ENCODE results near the gene CRHR1. TPM values are rescaled to one million over a fixed set of nuclear protein-coding genes. Genes with fewer than 3 reads are reported as not detected.

The CRHR1 gene
- total RNA-seq, 1 experiment from 2014 or later = not detected

GRCh38 chr17:45747911-45748310 is 36.2 kb upstream of the CRHR1 start:
- Histone ChIP-seq H3K27me3 (ENCODE audit: insufficient read depth, low read depth) (peaks cover 100% of the 10 kb centered on the region), H3K9me3 (ENCODE audit: insufficient read depth, low read depth) (no peaks in the 10 kb centered on the region), H3K36me3 (ENCODE audit: low read depth) (no peaks in the 10 kb centered on the region), H4K20me1 (ENCODE audit: insufficient read depth) (no peaks in the 10 kb centered on the region), H3K4me1 (replicated peaks; ENCODE audit: insufficient read depth) (no peaks in the 10 kb centered on the region), H3K4me3 (no peak overlapping the region), H2AFZ (no peak overlapping the region), H3K79me2 (ENCODE audit: low read depth) (no peaks in the 10 kb centered on the region), H3F3A (ENCODE audit: insufficient read depth, low read depth) (no peaks in the 10 kb centered on the region), H3K27ac (no peak overlapping the region), H3K4me2 (no peak overlapping the region), H3K9me2 (ENCODE audit: insufficient read depth) (no peaks in the 10 kb centered on the region)
- CTCF ChIA-PET = no interaction called here
- intact Hi-C loops (cut with micrococcal nuclease; ENCODE audit: unreplicated experiment) = no loop called here
- DNase-seq = no peak
- POLR2A ChIA-PET (ENCODE audit: unreplicated experiment) = no interaction called here
- no TSS peak for BruUV-seq (replicated peaks)
- TF ChIP-seq CTCF (conservative IDR thresholded peaks at IDR 0.05) (no peak), EZH2 (IDR thresholded peaks at IDR 0.05; ENCODE audit: low read depth) (no peak)

GRCh38 chr17:45748731-45749310 is 35.3 kb upstream of the CRHR1 start:
- Histone ChIP-seq H3K9me3 (ENCODE audit: insufficient read depth, low read depth) (no peaks in the 10 kb centered on the region), H3K36me3 (ENCODE audit: low read depth) (no peaks in the 10 kb centered on the region), H4K20me1 (ENCODE audit: insufficient read depth) (no peaks in the 10 kb centered on the region), H3K4me1 (replicated peaks; ENCODE audit: insufficient read depth) (no peaks in the 10 kb centered on the region), H3K27me3 (ENCODE audit: insufficient read depth, low read depth) (peaks cover 98% of the 10 kb centered on the region), H3K4me2 (no peak overlapping the region), H3K9me2 (ENCODE audit: insufficient read depth) (no peaks in the 10 kb centered on the region), H3F3A (ENCODE audit: insufficient read depth, low read depth) (no peaks in the 10 kb centered on the region), H3K4me3 (no peak overlapping the region), H3K27ac (no peak overlapping the region), H2AFZ (no peak overlapping the region), H3K79me2 (ENCODE audit: low read depth) (no peaks in the 10 kb centered on the region)
- ChIA-PET POLR2A (ENCODE audit: unreplicated experiment) (no interaction called here), CTCF (no interaction called here)
- intact Hi-C loops (cut with micrococcal nuclease; ENCODE audit: unreplicated experiment) = no loop called here
- no peak for DNase-seq
- TF ChIP-seq CTCF (conservative IDR thresholded peaks at IDR 0.05) = no peak
- no peak for TF ChIP-seq EZH2 (IDR thresholded peaks at IDR 0.05; ENCODE audit: low read depth)
- BruUV-seq (replicated peaks) = no TSS peak

GRCh38 chr17:45749831-45750335 is 34.2 kb upstream of the CRHR1 start:
- Histone ChIP-seq H3K4me1 (replicated peaks; ENCODE audit: insufficient read depth) (no peaks in the 10 kb centered on the region), H3F3A (ENCODE audit: insufficient read depth, low read depth) (no peaks in the 10 kb centered on the region), H3K79me2 (ENCODE audit: low read depth) (no peaks in the 10 kb centered on the region), H3K27me3 (ENCODE audit: insufficient read depth, low read depth) (peaks cover 98% of the 10 kb centered on the region), H2AFZ (no peak overlapping the region), H3K27ac (no peak overlapping the region), H3K4me3 (no peak overlapping the region), H3K9me2 (ENCODE audit: insufficient read depth) (no peaks in the 10 kb centered on the region), H3K4me2 (no peak overlapping the region), H3K36me3 (ENCODE audit: low read depth) (no peaks in the 10 kb centered on the region), H4K20me1 (ENCODE audit: insufficient read depth) (no peaks in the 10 kb centered on the region), H3K9me3 (ENCODE audit: insufficient read depth, low read depth) (no peaks in the 10 kb centered on the region)
- BruUV-seq (replicated peaks) = no TSS peak
- DNase-seq = no peak
- CTCF ChIA-PET = no interaction called here
- TF ChIP-seq EZH2 (IDR thresholded peaks at IDR 0.05; ENCODE audit: low read depth) (no peak), CTCF (conservative IDR thresholded peaks at IDR 0.05) (no peak)
- intact Hi-C loops (cut with micrococcal nuclease; ENCODE audit: unreplicated experiment) = no loop called here
- POLR2A ChIA-PET (ENCODE audit: unreplicated experiment) = no interaction called here
